Measurements from ENCODE around the gene EFNA5. TPM values are rescaled to one million over a fixed set of nuclear protein-coding genes. Genes with fewer than 3 reads are reported as not detected.

Gene EFNA5
- total RNA-seq, 1 experiment from 2014 or later: 42.7 TPM

GRCh38 chr5:107383414-107383813 lies 287.3 kb downstream of the EFNA5 start:
- CTCF ChIA-PET: no interaction called here
- H3K4me3 ChIP-seq: no peak overlapping the region
- H3F3A ChIP-seq (ENCODE audit: insufficient read depth, low read depth): peaks cover 19% of the 10 kb centered on the region
- peak overlapping the region; percentile 24; the same call in 1 of the 2 replicates for H3K4me2 ChIP-seq
- intact Hi-C loops (cut with micrococcal nuclease; ENCODE audit: unreplicated experiment): no loop called here
- H3K9me2 ChIP-seq (ENCODE audit: insufficient read depth): no peaks in the 10 kb centered on the region
- POLR2A ChIA-PET (ENCODE audit: unreplicated experiment): no interaction called here
- peaks cover 52% of the 10 kb centered on the region for H3K79me2 ChIP-seq (ENCODE audit: low read depth)
- H3K9me3 ChIP-seq (ENCODE audit: insufficient read depth, low read depth): no peaks in the 10 kb centered on the region
- H3K27me3 ChIP-seq (ENCODE audit: insufficient read depth, low read depth): no peaks in the 10 kb centered on the region
- H3K4me1 ChIP-seq (replicated peaks; ENCODE audit: insufficient read depth): peaks cover 54% of the 10 kb centered on the region
- H3K36me3 ChIP-seq (ENCODE audit: low read depth): peaks cover 17% of the 10 kb centered on the region; the same call in 1 of the 2 replicates
- BruUV-seq (replicated peaks): no TSS peak
- DNase-seq: peak in 1 of 2 experiments; percentile 86
- H4K20me1 ChIP-seq (ENCODE audit: insufficient read depth): no peaks in the 10 kb centered on the region
- TF ChIP-seq CTCF (conservative IDR thresholded peaks at IDR 0.05) (no peak), EZH2 (IDR thresholded peaks at IDR 0.05; ENCODE audit: low read depth) (no peak)
- H2AFZ ChIP-seq: no peak overlapping the region
- H3K27ac ChIP-seq: peak overlapping the region; percentile 49

DNA sequence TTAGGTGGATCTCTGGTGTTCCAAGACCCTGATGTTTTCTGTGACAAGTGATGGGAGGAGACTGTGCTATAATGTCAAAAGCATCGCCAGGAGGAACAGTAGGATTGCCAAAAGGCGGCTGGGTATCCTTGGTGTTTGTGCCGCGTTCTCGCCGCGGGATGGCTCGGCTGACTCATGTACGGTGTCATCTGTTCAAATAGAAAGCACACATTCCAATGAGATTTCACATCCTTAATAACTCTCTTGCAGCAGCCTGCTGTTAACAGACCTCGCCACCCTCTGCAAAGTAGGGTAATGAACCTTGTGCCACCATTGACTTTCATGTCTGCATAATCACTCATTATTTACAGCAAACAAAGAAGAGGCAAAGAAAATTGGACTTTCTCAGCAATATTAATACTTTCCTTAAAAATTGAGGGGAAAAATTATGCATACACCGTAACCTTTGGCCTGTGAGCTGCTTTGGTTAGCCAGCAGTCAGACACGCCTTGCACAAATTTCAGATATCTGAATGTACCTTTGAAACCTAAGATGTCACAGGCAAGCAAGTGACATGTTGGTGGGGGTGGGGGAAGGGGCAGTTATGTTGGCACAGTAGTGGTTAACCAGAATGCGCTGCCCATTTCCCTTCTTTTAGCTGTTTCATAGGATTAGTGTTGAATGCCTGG lies 289.4 kb downstream of the EFNA5 start:
- H3K4me2 ChIP-seq: peak overlapping the region; percentile 23
- POLR2A ChIA-PET (ENCODE audit: unreplicated experiment): no interaction called here
- H2AFZ ChIP-seq: no peak overlapping the region

DNA sequence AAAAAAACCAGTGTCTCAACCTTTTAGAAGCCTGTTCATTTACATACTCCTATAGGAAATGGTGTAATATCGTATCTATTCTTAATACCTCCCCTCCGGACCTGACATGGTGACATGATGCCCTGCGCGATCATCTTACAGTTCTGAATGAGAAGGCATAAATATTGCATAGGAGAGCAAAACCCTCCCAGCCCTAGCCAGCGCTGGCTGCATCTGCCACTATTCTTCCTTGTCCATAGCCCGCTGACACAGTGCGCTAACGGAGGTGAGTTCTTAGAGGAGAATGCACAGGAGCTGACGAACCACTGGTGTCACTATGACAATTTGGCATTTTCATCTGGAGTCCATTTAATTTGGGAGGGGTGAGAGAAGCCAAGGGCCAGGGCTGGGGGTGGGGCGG lies 290.1 kb downstream of the EFNA5 start:
- intact Hi-C loops (cut with micrococcal nuclease; ENCODE audit: unreplicated experiment): no loop called here
- no peak overlapping the region for H3K4me3 ChIP-seq
- no peak overlapping the region for H3K4me2 ChIP-seq
- H3F3A ChIP-seq (ENCODE audit: insufficient read depth, low read depth): peaks cover 10% of the 10 kb centered on the region
- no peaks in the 10 kb centered on the region for H3K9me2 ChIP-seq (ENCODE audit: insufficient read depth)
- H2AFZ ChIP-seq: no peak overlapping the region
- POLR2A ChIA-PET (ENCODE audit: unreplicated experiment): no interaction called here
- TF ChIP-seq EZH2 (IDR thresholded peaks at IDR 0.05; ENCODE audit: low read depth) (no peak), CTCF (conservative IDR thresholded peaks at IDR 0.05) (no peak)
- CTCF ChIA-PET: no interaction called here
- no peaks in the 10 kb centered on the region for H3K9me3 ChIP-seq (ENCODE audit: insufficient read depth, low read depth)
- peaks cover 21% of the 10 kb centered on the region; the same call in 1 of the 2 replicates for H3K36me3 ChIP-seq (ENCODE audit: low read depth)
- peaks cover 28% of the 10 kb centered on the region; the same call in 1 of the 2 replicates for H3K79me2 ChIP-seq (ENCODE audit: low read depth)
- H3K27ac ChIP-seq: no peak overlapping the region
- H3K27me3 ChIP-seq (ENCODE audit: insufficient read depth, low read depth): no peaks in the 10 kb centered on the region
- peaks cover 31% of the 10 kb centered on the region for H3K4me1 ChIP-seq (replicated peaks; ENCODE audit: insufficient read depth)
- H4K20me1 ChIP-seq (ENCODE audit: insufficient read depth): no peaks in the 10 kb centered on the region
- BruUV-seq (replicated peaks): no TSS peak
- DNase-seq: no peak

More for the DNA sequence above, 289.4 kb downstream of the EFNA5 start:
- Histone ChIP-seq H3K4me1 (replicated peaks; ENCODE audit: insufficient read depth) (peaks cover 33% of the 10 kb centered on the region), H3K27me3 (ENCODE audit: insufficient read depth, low read depth) (no peaks in the 10 kb centered on the region), H3K9me2 (ENCODE audit: insufficient read depth) (no peaks in the 10 kb centered on the region), H3K36me3 (ENCODE audit: low read depth) (peaks cover 21% of the 10 kb centered on the region; the same call in 1 of the 2 replicates), H3K27ac (peak overlapping the region; percentile 24; the same call in 1 of the 2 replicates), H3K4me3 (no peak overlapping the region), H3F3A (ENCODE audit: insufficient read depth, low read depth) (peaks cover 10% of the 10 kb centered on the region), H4K20me1 (ENCODE audit: insufficient read depth) (no peaks in the 10 kb centered on the region), H3K9me3 (ENCODE audit: insufficient read depth, low read depth) (no peaks in the 10 kb centered on the region), H3K79me2 (ENCODE audit: low read depth) (peaks cover 34% of the 10 kb centered on the region)
- intact Hi-C loops (cut with micrococcal nuclease; ENCODE audit: unreplicated experiment): no loop called here
- CTCF ChIA-PET: interaction anchor here (0.7 kb wide), 1 partner anchor 73 kb away, joined by 3 read pairs; no protein-coding TSS in a partner anchor
- no TSS peak for BruUV-seq (replicated peaks)
- TF ChIP-seq EZH2 (IDR thresholded peaks at IDR 0.05; ENCODE audit: low read depth) (no peak), CTCF (conservative IDR thresholded peaks at IDR 0.05) (no peak)
- DNase-seq: peak; percentile 44 to 51

All from PC-9 (cell line).